Ascending aorta (tissue), 2 donors: ENCODE results near the gene BOC. TPM values are rescaled to one million over a fixed set of nuclear protein-coding genes. Genes with fewer than 3 reads are reported as not detected.

ENCODE experiments used
- DNase-seq, 2 donors: peaks; one replicate each; pipeline ENCODE4 v3.0.0-alpha.2; 2019; ENCODE audit warnings: low spot score in 2 of 2
- H3K27ac ChIP-seq, 2 donors: fragments of 200-600 bp; sonication (generic); one replicate each; pipeline ENCODE4 v1.5.1; 2016 to 2017; ENCODE audit warnings: mild to moderate bottlenecking in 1 of 2
- H3K27me3 ChIP-seq: fragments of 200-600 bp; sonication (generic); one replicate; pipeline ENCODE4 v1.5.1; 2017
- H3K36me3 ChIP-seq, 2 donors: fragments of 200-600 bp; sonication (generic); one replicate each; pipeline ENCODE4 v1.5.1; 2016
- H3K4me1 ChIP-seq, 2 donors: fragments of 200-600 bp; sonication (generic); one replicate each; pipeline ENCODE4 v1.5.1; 2016 to 2017; ENCODE audit warnings: mild to moderate bottlenecking in 1 of 2
- H3K4me3 ChIP-seq, 2 donors: fragments of 200-600 bp; sonication (generic); one replicate each; pipeline ENCODE4 v1.5.1; 2016 to 2017; ENCODE audit warnings: mild to moderate bottlenecking in 1 of 2
- H3K9me3 ChIP-seq, 2 donors: fragments of 200-600 bp; sonication (generic); one replicate each; pipeline ENCODE4 v1.5.1; 2016
- intact Hi-C: fragments of 100-400 bp; cut with DNase I; formaldehyde crosslinking; loops from one replicate; pipeline ENCODE4 v1.15.1; 2023
- total RNA-seq: library from RNA; depleted of rRNA; stranded (reverse); fragments of >200 nt; gene quantifications from one replicate; pipeline ENCODE4 v1.1.0, GENCODE V29; 2016
- TF ChIP-seq, protein P1 (sequence below), 3 experiments: fragments of 200-600 bp in 2 of 3; fragments of 450-650 bp in 1 of 3; sonication (generic) in 2 of 3; IDR thresholded peaks; one replicate each; pipeline ENCODE4 v1.5.1; 2016 to 2019; ENCODE audit warnings: antibody characterized with exemption in 3 of 3, mild to moderate bottlenecking in 1 of 3, moderate library complexity in 1 of 3

BOC gene
- total RNA-seq, 1 donor from 2014 or later, result 31.3 TPM

DNA sequence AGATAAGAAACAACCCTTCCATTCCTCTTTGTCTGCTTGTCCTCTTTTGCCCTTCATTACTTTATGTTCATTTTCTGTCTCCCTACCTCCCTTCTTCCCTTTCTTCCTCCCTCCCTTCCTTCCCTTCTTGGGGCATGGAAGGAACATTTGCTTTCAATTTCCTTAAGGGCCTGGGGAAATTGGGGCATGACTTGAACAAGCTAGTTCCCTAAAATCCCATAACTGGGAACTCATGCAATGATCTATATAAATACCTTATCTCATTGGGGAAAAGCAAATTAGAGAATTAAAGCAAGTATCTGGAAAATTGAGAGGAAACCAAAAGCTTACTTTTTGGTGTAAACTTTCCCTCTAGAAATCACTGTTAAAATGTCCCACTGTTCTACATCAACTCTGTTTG, 35.7 kb downstream of the BOC start:
- Histone ChIP-seq H3K27me3 (no peaks in the 10 kb centered on the region), H3K36me3 (peaks cover 0 to 14% of the 10 kb centered on the region in 2 donors), H3K4me3 (peak overlapping the region in 1 of 2 donors; percentile 10), H3K4me1 (peaks cover 0 to 10% of the 10 kb centered on the region in 2 donors), H3K27ac (peak overlapping the region; percentile 67 to 69), H3K9me3 (no peaks in the 10 kb centered on the region)
- intact Hi-C loops, result no loop called here
- no peak for DNase-seq
- TF ChIP-seq, protein P1, sequence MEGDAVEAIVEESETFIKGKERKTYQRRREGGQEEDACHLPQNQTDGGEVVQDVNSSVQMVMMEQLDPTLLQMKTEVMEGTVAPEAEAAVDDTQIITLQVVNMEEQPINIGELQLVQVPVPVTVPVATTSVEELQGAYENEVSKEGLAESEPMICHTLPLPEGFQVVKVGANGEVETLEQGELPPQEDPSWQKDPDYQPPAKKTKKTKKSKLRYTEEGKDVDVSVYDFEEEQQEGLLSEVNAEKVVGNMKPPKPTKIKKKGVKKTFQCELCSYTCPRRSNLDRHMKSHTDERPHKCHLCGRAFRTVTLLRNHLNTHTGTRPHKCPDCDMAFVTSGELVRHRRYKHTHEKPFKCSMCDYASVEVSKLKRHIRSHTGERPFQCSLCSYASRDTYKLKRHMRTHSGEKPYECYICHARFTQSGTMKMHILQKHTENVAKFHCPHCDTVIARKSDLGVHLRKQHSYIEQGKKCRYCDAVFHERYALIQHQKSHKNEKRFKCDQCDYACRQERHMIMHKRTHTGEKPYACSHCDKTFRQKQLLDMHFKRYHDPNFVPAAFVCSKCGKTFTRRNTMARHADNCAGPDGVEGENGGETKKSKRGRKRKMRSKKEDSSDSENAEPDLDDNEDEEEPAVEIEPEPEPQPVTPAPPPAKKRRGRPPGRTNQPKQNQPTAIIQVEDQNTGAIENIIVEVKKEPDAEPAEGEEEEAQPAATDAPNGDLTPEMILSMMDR (IDR thresholded peaks at IDR 0.05), result no peak

DNA sequence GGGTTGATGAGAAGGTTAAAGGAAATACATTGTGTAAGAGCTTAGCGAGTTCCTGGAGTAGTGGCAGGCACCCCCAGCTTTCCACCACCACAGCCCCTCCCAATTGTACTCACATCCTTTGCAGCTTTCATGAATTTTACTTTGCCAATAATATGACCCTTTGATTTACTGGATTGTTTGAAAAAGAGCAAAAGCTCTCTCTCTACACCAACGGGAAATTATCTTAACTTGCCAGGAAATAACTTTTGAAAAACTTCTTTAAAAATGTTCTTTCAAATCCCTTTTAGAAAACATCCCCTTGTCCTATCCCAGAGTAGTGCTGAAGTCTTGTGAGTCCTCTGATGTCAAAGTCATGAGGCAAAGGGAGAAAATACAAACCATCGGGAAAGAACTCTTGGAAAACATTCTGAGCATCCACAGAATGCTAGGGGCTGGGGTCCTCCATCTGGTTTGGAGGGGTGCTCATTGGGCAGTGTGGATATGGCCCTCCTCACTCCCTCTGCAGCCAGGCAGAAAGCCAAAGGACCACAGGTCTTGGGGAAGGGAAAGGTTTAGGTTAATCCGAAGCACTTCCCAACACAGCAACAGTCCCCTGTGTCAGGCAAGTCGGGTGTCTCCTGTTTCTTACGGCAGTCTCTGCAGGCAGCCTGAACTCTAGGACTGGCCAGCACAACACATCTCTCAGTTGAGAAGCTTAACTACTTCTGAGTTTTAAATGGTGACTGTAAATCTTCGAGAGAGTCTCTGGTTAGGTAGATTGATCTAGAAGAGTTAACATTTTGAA, 36.5 kb downstream of the BOC start:
- intact Hi-C loops, result no loop called here
- Histone ChIP-seq H3K9me3 (no peaks in the 10 kb centered on the region), H3K4me3 (no peak overlapping the region), H3K27ac (peak overlapping the region; percentile 67 to 69), H3K36me3 (peaks cover 0 to 14% of the 10 kb centered on the region in 2 donors), H3K4me1 (peaks cover 0 to 10% of the 10 kb centered on the region in 2 donors), H3K27me3 (no peaks in the 10 kb centered on the region)
- TF ChIP-seq, protein P1 (IDR thresholded peaks at IDR 0.05), result no peak
- no peak for DNase-seq

DNA sequence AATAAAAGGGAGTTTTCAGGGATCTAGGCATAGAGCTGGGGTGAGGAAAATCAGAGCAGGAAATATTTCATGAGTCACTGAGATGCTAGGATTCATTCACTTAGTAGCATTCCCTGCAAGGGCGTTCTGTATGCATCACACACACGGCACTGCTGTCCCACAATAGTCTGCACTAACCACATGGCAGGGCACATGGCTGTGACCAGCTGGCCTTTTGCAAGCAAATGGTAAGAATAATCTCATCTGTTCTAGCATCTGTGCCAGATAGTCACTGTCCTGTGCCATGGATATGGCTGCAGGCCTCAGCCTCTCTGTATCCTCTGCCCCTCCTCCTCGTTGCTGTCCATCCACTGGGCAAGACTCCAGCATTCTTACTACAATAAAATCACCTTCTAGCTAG, 37.8 kb downstream of the BOC start:
- TF ChIP-seq, protein P1 (IDR thresholded peaks at IDR 0.05), result no peak
- H3K36me3 ChIP-seq, result peaks cover 0 to 14% of the 10 kb centered on the region in 2 donors
- peaks cover 0 to 14% of the 10 kb centered on the region in 2 donors for H3K4me1 ChIP-seq
- peak overlapping the region in 1 of 2 donors; percentile 67 for H3K27ac ChIP-seq
- intact Hi-C loops, result no loop called here
- no peaks in the 10 kb centered on the region for H3K27me3 ChIP-seq
- DNase-seq, result no peak
- no peak overlapping the region for H3K4me3 ChIP-seq
- no peaks in the 10 kb centered on the region for H3K9me3 ChIP-seq

DNA sequence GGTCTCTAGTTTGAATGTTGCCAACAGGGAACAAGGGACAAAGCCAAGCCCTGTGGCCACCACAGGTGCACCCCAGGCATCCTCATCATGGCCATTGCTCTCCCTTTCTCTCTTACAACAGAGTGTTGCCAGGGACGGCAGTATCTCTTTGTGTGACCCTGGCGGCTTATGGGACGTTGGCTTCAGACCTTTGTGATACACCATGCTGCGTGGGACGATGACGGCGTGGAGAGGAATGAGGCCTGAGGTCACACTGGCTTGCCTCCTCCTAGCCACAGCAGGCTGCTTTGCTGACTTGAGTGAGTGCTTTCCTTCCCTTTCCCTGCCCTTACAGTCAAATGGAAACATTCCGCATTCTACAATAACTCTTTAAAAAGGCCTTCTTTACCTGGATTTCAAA, 38.2 kb downstream of the BOC start:
- Histone ChIP-seq H3K36me3 (peaks cover 0 to 14% of the 10 kb centered on the region in 2 donors), H3K4me1 (peaks cover 2 to 19% of the 10 kb centered on the region in 2 donors), H3K27ac (peak overlapping the region in 1 of 2 donors; percentile 67), H3K27me3 (no peaks in the 10 kb centered on the region), H3K4me3 (no peak overlapping the region), H3K9me3 (no peaks in the 10 kb centered on the region)
- TF ChIP-seq, protein P1 (IDR thresholded peaks at IDR 0.05), result no peak
- no peak for DNase-seq
- intact Hi-C loops, result no loop called here

DNA sequence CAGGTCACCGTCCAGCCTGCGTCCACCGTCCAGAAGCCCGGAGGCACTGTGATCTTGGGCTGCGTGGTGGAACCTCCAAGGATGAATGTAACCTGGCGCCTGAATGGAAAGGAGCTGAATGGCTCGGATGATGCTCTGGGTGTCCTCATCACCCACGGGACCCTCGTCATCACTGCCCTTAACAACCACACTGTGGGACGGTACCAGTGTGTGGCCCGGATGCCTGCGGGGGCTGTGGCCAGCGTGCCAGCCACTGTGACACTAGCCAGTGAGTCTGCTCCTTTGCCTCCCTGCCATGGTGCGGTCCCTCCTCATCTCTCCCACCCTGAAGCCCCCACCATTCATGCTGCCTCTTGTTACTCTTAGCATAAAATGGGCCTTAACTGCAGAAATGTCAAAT, 39.2 kb downstream of the BOC start:
- Histone ChIP-seq H3K27me3 (no peaks in the 10 kb centered on the region), H3K4me1 (peaks cover 6 to 22% of the 10 kb centered on the region in 2 donors), H3K9me3 (no peaks in the 10 kb centered on the region), H3K4me3 (no peak overlapping the region), H3K27ac (no peak overlapping the region), H3K36me3 (peaks cover 0 to 14% of the 10 kb centered on the region in 2 donors)
- TF ChIP-seq, protein P1 (IDR thresholded peaks at IDR 0.05), result no peak
- no peak for DNase-seq
- intact Hi-C loops, result no loop called here
